ENCODE results near the gene CDK11B. TPM values are rescaled to one million over a fixed set of nuclear protein-coding genes. Genes with fewer than 3 reads are reported as not detected.

Gene CDK11B
- total RNA-seq, 1 donor from 2014 or later: 12.6 TPM

DNA sequence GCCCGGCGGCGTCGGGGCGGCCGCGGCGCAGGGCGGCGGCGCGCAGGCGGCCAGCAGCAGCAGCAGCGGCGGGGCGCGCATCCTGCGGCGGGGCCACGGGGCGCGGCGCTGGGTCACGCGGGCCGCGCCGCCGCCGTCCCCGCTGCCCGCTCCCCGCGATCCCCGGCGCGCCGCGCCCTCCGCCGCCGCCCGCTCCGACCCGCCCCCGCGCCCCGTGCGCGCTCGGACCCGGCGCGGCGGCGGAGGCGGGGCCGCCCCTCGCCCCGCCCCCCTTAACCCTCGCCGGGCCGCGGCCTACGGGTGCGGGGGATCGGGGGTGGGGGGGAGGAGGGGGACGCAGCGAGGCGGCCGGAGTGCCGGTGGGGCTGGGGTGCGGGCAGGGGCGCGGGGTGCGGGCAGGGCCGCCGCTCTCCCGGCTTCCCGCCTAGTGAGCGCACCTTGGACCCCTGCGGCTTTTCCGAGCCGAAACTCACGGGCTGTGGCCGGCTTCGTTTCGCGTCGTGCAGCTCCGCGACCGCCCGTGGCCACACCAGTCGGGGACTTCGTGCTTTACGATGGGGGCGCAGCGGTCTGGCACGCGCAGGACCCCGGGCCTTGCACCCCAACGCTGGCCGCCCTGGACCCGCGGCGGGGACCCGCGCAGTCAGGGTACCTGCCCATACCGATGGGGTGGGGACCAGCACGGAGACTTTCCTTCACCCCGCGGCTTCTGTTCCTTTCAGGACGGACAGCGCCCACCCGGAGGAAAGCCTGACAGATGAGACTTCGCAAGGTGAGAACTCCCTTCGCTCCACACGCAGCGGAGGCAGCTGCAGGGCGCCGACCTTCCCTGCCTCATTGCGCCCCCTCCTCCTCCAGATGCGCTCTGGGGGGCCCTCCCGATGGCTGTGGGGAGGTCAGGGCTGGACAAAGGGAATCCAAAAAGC lies 58.6 kb downstream of the CDK11B start, which contains the start of gene FNDC10:
Gene FNDC10 (minus strand): TSS at position 201 of the 926 bp plus-strand sequence. CDS start 120 bp downstream, at position 81.
- peak within 1 kb of the TSS; percentile 83 for H3K4me3 Mint-ChIP-seq
- peaks cover 16% of the 10 kb centered on the region for H3K27me3 Mint-ChIP-seq (ENCODE audit: insufficient read depth, low read depth)
- H3K4me1 Mint-ChIP-seq: peaks cover 9% of the 10 kb centered on the region
- peaks cover 80% of the 10 kb centered on the region for H3K27me3 ChIP-seq
- no peak within 1 kb of the TSS for H3K9ac ChIP-seq
- no peaks in the 10 kb centered on the region for H3K9me3 ChIP-seq (ENCODE audit: low read depth)
- H4K20me1 ChIP-seq (ENCODE audit: low read depth): peaks cover 21% of the 10 kb centered on the region
- peak within 1 kb of the TSS; percentile 56 for H3K4me3 ChIP-seq
- peaks cover 10% of the 10 kb centered on the region for H3K4me1 ChIP-seq
- peak within 1 kb of the TSS; percentile 87 for H3K4me2 ChIP-seq
- no peaks in the 10 kb centered on the region for H3K79me2 ChIP-seq (ENCODE audit: low read depth)
- no peaks in the 10 kb centered on the region for H3K9me3 Mint-ChIP-seq
- H3F3A ChIP-seq (ENCODE audit: low read depth): peaks cover 30% of the 10 kb centered on the region
- no peak within 1 kb of the TSS for H3K27ac ChIP-seq
- no peak within 1 kb of the TSS for H3K27ac Mint-ChIP-seq
- TF ChIP-seq, protein P1, sequence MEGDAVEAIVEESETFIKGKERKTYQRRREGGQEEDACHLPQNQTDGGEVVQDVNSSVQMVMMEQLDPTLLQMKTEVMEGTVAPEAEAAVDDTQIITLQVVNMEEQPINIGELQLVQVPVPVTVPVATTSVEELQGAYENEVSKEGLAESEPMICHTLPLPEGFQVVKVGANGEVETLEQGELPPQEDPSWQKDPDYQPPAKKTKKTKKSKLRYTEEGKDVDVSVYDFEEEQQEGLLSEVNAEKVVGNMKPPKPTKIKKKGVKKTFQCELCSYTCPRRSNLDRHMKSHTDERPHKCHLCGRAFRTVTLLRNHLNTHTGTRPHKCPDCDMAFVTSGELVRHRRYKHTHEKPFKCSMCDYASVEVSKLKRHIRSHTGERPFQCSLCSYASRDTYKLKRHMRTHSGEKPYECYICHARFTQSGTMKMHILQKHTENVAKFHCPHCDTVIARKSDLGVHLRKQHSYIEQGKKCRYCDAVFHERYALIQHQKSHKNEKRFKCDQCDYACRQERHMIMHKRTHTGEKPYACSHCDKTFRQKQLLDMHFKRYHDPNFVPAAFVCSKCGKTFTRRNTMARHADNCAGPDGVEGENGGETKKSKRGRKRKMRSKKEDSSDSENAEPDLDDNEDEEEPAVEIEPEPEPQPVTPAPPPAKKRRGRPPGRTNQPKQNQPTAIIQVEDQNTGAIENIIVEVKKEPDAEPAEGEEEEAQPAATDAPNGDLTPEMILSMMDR (IDR thresholded peaks at IDR 0.05): no peak
- TF ChIP-seq EZH2 (IDR thresholded peaks at IDR 0.05) (peak; percentile 76), EZH2phosphoT487 (IDR thresholded peaks at IDR 0.05) (peak; percentile 48)
- peak within 1 kb of the TSS; percentile 82 for H2AFZ ChIP-seq (replicated peaks)
- H3K36me3 ChIP-seq: no peaks in the 10 kb centered on the region
- peak; percentile 63 for DNase-seq (ENCODE audit: low spot score)
- no peaks in the 10 kb centered on the region for H3K36me3 Mint-ChIP-seq

DNA sequence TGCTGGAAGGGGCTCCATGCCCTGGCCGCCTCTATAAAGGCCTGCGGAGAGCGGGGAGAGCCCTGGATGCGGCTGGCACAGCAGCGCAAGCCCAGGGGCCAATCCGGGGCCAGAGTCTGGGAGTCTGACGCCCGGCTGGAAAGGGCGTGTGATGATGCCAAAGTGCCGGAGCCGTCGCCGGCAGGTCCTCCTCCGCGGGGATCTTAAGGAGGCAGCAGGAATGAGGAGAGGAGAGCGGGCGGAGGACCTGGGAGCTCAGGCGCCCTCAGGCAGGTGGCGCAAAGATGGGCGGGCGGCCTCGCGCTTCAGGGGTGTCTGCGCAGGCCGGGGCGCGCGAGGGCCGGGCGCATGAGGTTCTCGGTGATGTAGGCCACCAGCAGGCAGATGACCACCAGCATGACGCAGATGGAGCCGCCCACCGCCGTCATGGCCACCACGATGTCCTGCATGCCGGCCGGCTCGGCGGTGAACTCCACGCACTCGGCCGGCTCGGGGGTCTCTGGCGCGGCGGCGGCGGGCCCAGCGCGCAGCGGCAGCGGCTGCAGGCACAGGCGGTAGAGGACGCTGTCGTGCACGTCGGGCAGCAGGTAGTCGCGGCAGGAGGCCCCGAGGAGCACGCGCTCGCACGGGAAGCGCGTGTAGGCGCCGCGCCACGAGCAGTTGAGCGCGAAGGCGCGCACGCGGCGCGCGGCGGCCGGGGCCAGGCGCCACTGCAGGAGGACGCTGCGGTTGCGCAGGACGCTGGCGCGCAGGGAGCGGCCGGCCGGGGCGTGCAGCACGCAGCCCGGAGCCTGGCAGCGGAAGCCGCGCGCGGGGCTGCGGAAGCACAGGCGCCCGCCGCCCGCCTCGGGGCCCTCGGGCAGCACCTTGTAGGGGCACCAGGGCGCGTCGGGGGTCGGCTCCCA lies 59.5 kb downstream of the CDK11B start:
- Histone ChIP-seq H3K4me1 (peaks cover 10% of the 10 kb centered on the region), H3F3A (ENCODE audit: low read depth) (peaks cover 37% of the 10 kb centered on the region), H2AFZ (replicated peaks) (peak overlapping the region; percentile 82), H3K36me3 (no peaks in the 10 kb centered on the region), H3K79me2 (ENCODE audit: low read depth) (no peaks in the 10 kb centered on the region), H3K27me3 (peaks cover 80% of the 10 kb centered on the region), H3K4me3 (peak overlapping the region; percentile 42), H4K20me1 (ENCODE audit: low read depth) (peaks cover 21% of the 10 kb centered on the region), H3K9me3 (ENCODE audit: low read depth) (no peaks in the 10 kb centered on the region), H3K4me2 (peak overlapping the region; percentile 73), H3K9ac (no peak overlapping the region), H3K27ac (no peak overlapping the region)
- Mint-ChIP-seq H3K36me3 (no peaks in the 10 kb centered on the region), H3K4me3 (peak overlapping the region; percentile 83), H3K4me1 (peaks cover 9% of the 10 kb centered on the region), H3K27me3 (ENCODE audit: insufficient read depth, low read depth) (peaks cover 13% of the 10 kb centered on the region), H3K9me3 (no peaks in the 10 kb centered on the region), H3K27ac (no peak overlapping the region)
- DNase-seq (ENCODE audit: low spot score): peak; percentile 78
- TF ChIP-seq EZH2 (IDR thresholded peaks at IDR 0.05): peak; percentile 62
- peak; percentile 51 for TF ChIP-seq EZH2phosphoT487 (IDR thresholded peaks at IDR 0.05)
- TF ChIP-seq, protein P1 (IDR thresholded peaks at IDR 0.05): peak; percentile 48

DNA sequence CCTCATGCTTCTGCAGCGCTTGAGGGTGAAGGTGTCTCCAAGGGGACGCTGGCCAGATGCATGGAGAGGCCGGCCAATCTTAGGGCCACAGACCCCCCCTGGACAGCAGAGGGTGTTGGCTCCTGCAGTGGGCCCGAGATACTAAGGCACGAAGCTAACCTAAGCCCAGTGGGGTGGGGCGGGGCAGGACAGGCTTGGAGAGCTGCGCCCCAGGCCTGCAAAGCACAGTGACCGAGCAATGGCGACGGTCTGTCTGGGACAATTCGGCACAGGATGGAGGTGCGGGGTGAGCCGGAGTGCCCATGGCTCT lies 60.1 kb downstream of the CDK11B start:
- Histone ChIP-seq H3K27me3 (peaks cover 77% of the 10 kb centered on the region), H3K36me3 (no peaks in the 10 kb centered on the region), H3K79me2 (ENCODE audit: low read depth) (no peaks in the 10 kb centered on the region), H4K20me1 (ENCODE audit: low read depth) (peaks cover 21% of the 10 kb centered on the region), H3K4me1 (peaks cover 10% of the 10 kb centered on the region), H2AFZ (replicated peaks) (no peak overlapping the region), H3K4me2 (peak overlapping the region; percentile 73), H3K4me3 (no peak overlapping the region), H3K9me3 (ENCODE audit: low read depth) (no peaks in the 10 kb centered on the region), H3F3A (ENCODE audit: low read depth) (peaks cover 37% of the 10 kb centered on the region), H3K27ac (no peak overlapping the region), H3K9ac (no peak overlapping the region)
- no peaks in the 10 kb centered on the region for H3K9me3 Mint-ChIP-seq
- peak overlapping the region; percentile 83 for H3K4me3 Mint-ChIP-seq
- no peaks in the 10 kb centered on the region for H3K36me3 Mint-ChIP-seq
- DNase-seq (ENCODE audit: low spot score): no peak
- peaks cover 12% of the 10 kb centered on the region for H3K27me3 Mint-ChIP-seq (ENCODE audit: insufficient read depth, low read depth)
- H3K27ac Mint-ChIP-seq: no peak overlapping the region
- no peak for TF ChIP-seq EZH2phosphoT487 (IDR thresholded peaks at IDR 0.05)
- H3K4me1 Mint-ChIP-seq: peaks cover 9% of the 10 kb centered on the region
